SJCRH30 (cell line): ENCODE data around the gene ATXN7. TPM values are rescaled to one million over a fixed set of nuclear protein-coding genes. Genes with fewer than 3 reads are reported as not detected.

Experiments
- DNase-seq, 2 experiments: peaks; one replicate each; pipeline ENCODE4 v3.0.0-alpha.2; 2015 to 2020
- H3K27ac ChIP-seq: fragments of 250-450 bp; sonication (Bioruptor Pico); 2 replicates; pipeline ENCODE4 v1.5.1; 2020; ENCODE audit warnings: mild to moderate bottlenecking, moderate library complexity
- H3K27me3 ChIP-seq: fragments of 250-450 bp; sonication (Bioruptor Pico); 2 replicates; pipeline ENCODE4 v1.5.1; 2020; ENCODE audit warnings: mild to moderate bottlenecking, moderate library complexity
- H3K36me3 ChIP-seq: fragments of 250-450 bp; sonication (Bioruptor Pico); 2 replicates; pipeline ENCODE4 v1.5.1; 2020; ENCODE audit warnings: mild to moderate bottlenecking, moderate library complexity
- H3K4me1 ChIP-seq: fragments of 250-450 bp; sonication (Bioruptor Pico); 2 replicates; pipeline ENCODE4 v1.5.1; 2020; ENCODE audit warnings: mild to moderate bottlenecking, moderate library complexity
- H3K4me3 ChIP-seq: fragments of 250-450 bp; sonication (Bioruptor Pico); 2 replicates; pipeline ENCODE4 v1.5.1; 2020; ENCODE audit warnings: mild to moderate bottlenecking, moderate library complexity
- H3K9me3 ChIP-seq: fragments of 250-450 bp; sonication (Bioruptor Pico); replicated peaks from 2 replicates; pipeline ENCODE4 v1.5.1; 2020; ENCODE audit warnings: mild to moderate bottlenecking, moderate library complexity
- total RNA-seq: library from RNA; depleted of rRNA; stranded (reverse); fragments of >200 nt; shearing (Covaris generic); gene quantifications from 2 replicates; pipeline ENCODE4 v1.2.3, GENCODE V29; 2014

The ATXN7 gene
- total RNA-seq, 1 experiment from 2014 or later, result 10.4 TPM

DNA sequence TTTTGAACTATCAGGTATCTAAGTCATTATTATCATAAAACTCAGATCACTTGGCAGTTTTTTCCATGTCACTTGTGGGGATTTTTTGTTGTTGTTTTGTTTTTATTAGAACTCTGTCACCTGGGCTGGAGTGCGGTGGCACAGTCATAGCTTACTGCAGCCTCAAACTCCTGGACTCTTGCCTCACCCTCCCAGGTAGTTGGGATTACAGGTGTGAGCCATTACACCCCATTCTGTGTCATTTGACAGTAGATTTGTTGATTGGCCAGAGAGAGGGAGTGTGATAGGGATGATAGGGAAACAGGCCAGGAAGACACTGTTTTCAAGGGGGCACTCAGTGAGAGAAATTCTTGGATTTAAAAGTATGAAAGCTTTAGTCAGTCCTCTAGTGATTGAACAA is 103.2 kb downstream of the ATXN7 start:
- Histone ChIP-seq H3K9me3 (no peaks in the 10 kb centered on the region), H3K27me3 (no peaks in the 10 kb centered on the region), H3K4me1 (no peaks in the 10 kb centered on the region), H3K27ac (no peak overlapping the region), H3K4me3 (no peak overlapping the region), H3K36me3 (no peaks in the 10 kb centered on the region)
- no peak for DNase-seq

GRCh38 chr3:63967675-63968611 is 104.3 kb downstream of the ATXN7 start:
- H3K9me3 ChIP-seq, result no peaks in the 10 kb centered on the region

GRCh38 chr3:63968612-63969350 is 105.1 kb downstream of the ATXN7 start:
- Histone ChIP-seq H3K9me3 (no peaks in the 10 kb centered on the region), H3K27me3 (no peaks in the 10 kb centered on the region), H3K4me1 (no peaks in the 10 kb centered on the region), H3K27ac (no peak overlapping the region), H3K36me3 (no peaks in the 10 kb centered on the region), H3K4me3 (no peak overlapping the region)
- DNase-seq, result no peak

More at GRCh38 chr3:63967675-63968611, 104.3 kb downstream of the ATXN7 start:
- Histone ChIP-seq H3K27ac (no peak overlapping the region), H3K4me3 (no peak overlapping the region), H3K27me3 (no peaks in the 10 kb centered on the region), H3K36me3 (no peaks in the 10 kb centered on the region), H3K4me1 (no peaks in the 10 kb centered on the region)
- peak in 1 of 2 experiments; percentile 19 for DNase-seq

- Histone ChIP-seq H3K36me3 (no peaks in the 10 kb centered on the region), H3K27me3 (no peaks in the 10 kb centered on the region), H3K9me3 (no peaks in the 10 kb centered on the region), H3K27ac (no peak overlapping the region), H3K4me1 (no peaks in the 10 kb centered on the region), H3K4me3 (no peak overlapping the region)
- DNase-seq, result no peak
These were observed 106.2 kb downstream of the ATXN7 start for GRCh38 chr3:63969876-63970275.

- Histone ChIP-seq H3K27ac (no peak overlapping the region), H3K27me3 (no peaks in the 10 kb centered on the region), H3K4me3 (no peak overlapping the region), H3K4me1 (no peaks in the 10 kb centered on the region), H3K36me3 (no peaks in the 10 kb centered on the region), H3K9me3 (no peaks in the 10 kb centered on the region)
- no peak for DNase-seq
These were observed 107.2 kb downstream of the ATXN7 start for GRCh38 chr3:63970631-63971475.

DNA sequence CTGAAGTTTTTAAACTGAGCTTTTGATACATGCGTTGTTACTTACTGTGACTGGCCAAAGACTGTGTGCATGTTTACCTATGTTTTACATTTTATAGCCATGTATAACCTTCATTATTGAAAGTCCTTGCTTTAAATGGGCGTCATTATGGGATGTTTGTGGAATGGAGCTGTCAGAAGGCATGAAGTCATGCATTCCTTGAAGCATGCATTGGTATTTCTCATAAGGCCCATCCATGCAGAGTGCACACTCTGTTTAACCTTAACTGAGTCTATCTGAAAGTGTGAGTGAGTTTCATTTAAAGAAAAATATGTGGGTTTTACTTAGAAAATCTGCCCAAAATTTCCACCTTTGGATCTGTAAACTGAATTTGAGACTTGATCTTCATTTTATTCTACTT is 108.5 kb downstream of the ATXN7 start:
- DNase-seq, result no peak
- H3K4me3 ChIP-seq, result no peak overlapping the region
- H3K4me1 ChIP-seq, result no peaks in the 10 kb centered on the region
- H3K9me3 ChIP-seq, result no peaks in the 10 kb centered on the region
- H3K36me3 ChIP-seq, result no peaks in the 10 kb centered on the region
- no peak overlapping the region for H3K27ac ChIP-seq
- no peaks in the 10 kb centered on the region for H3K27me3 ChIP-seq

- no peak overlapping the region for H3K27ac ChIP-seq
- H3K9me3 ChIP-seq, result no peaks in the 10 kb centered on the region
- no peaks in the 10 kb centered on the region for H3K27me3 ChIP-seq
- H3K4me1 ChIP-seq, result no peaks in the 10 kb centered on the region
- no peak overlapping the region for H3K4me3 ChIP-seq
- H3K36me3 ChIP-seq, result no peaks in the 10 kb centered on the region
- DNase-seq, result no peak
These were observed 109.3 kb downstream of the ATXN7 start for GRCh38 chr3:63972987-63973386.

DNA sequence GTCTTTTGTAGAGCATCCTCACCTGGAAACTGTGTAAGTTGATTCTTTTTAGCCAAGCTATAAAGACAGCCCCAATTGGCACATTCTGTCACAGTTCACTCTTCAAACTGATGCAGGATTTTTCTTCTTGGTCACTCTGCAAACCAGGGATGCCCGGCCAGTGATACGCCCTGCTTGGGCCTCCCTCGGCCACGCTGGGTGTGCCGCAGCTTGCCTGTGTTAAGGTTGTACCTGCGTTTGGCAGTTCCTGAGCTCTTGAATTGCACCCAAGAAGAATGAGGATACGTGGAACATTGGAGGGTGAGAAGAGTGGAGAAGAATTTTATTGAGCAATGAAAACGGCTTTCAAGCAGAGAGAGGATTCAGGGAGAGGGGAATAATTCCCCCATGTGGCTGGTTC is 109.7 kb downstream of the ATXN7 start:
- H3K4me3 ChIP-seq, result no peak overlapping the region
- no peak for DNase-seq
- H3K4me1 ChIP-seq, result no peaks in the 10 kb centered on the region

GRCh38 chr3:63974451-63974850 is 110.8 kb downstream of the ATXN7 start:
- H3K4me1 ChIP-seq, result no peaks in the 10 kb centered on the region
- no peaks in the 10 kb centered on the region for H3K9me3 ChIP-seq
- peak in 1 of 2 experiments; percentile 11 for DNase-seq
- H3K27me3 ChIP-seq, result no peaks in the 10 kb centered on the region
- no peak overlapping the region for H3K27ac ChIP-seq
- H3K4me3 ChIP-seq, result no peak overlapping the region
- no peaks in the 10 kb centered on the region for H3K36me3 ChIP-seq

More for the DNA sequence above, 109.7 kb downstream of the ATXN7 start:
- Histone ChIP-seq H3K27ac (no peak overlapping the region), H3K27me3 (no peaks in the 10 kb centered on the region), H3K36me3 (no peaks in the 10 kb centered on the region), H3K9me3 (no peaks in the 10 kb centered on the region)

- Histone ChIP-seq H3K4me1 (no peaks in the 10 kb centered on the region), H3K4me3 (no peak overlapping the region), H3K36me3 (no peaks in the 10 kb centered on the region; the same call in 1 of the 2 replicates), H3K27me3 (no peaks in the 10 kb centered on the region), H3K9me3 (no peaks in the 10 kb centered on the region), H3K27ac (no peak overlapping the region)
- DNase-seq, result no peak
These were observed 112.1 kb downstream of the ATXN7 start for GRCh38 chr3:63975723-63976122.

GRCh38 chr3:63976161-63976871 is 112.6 kb downstream of the ATXN7 start:
- no peaks in the 10 kb centered on the region for H3K27me3 ChIP-seq
- no peaks in the 10 kb centered on the region; the same call in 1 of the 2 replicates for H3K36me3 ChIP-seq
- no peaks in the 10 kb centered on the region for H3K4me1 ChIP-seq
- no peak overlapping the region for H3K4me3 ChIP-seq
- no peak for DNase-seq
- H3K9me3 ChIP-seq, result no peaks in the 10 kb centered on the region
- no peak overlapping the region for H3K27ac ChIP-seq

GRCh38 chr3:63976872-63977200 is 113.2 kb downstream of the ATXN7 start:
- no peaks in the 10 kb centered on the region for H3K9me3 ChIP-seq
- no peaks in the 10 kb centered on the region for H3K4me1 ChIP-seq
- H3K27ac ChIP-seq, result no peak overlapping the region
- no peaks in the 10 kb centered on the region for H3K27me3 ChIP-seq
- no peak overlapping the region for H3K4me3 ChIP-seq
- H3K36me3 ChIP-seq, result no peaks in the 10 kb centered on the region; the same call in 1 of the 2 replicates
- no peak for DNase-seq

- Histone ChIP-seq H3K27ac (no peak overlapping the region), H3K9me3 (no peaks in the 10 kb centered on the region), H3K4me1 (no peaks in the 10 kb centered on the region), H3K4me3 (no peak overlapping the region), H3K36me3 (no peaks in the 10 kb centered on the region; the same call in 1 of the 2 replicates), H3K27me3 (no peaks in the 10 kb centered on the region)
- no peak for DNase-seq
These were observed 114.2 kb downstream of the ATXN7 start for GRCh38 chr3:63977893-63978292.
